Fibroblast of pulmonary artery (primary cell): ENCODE measurements around the gene SH3TC1.
A peak's percentile ranks its signal among the peaks of the same experiment; 100 is the strongest.

Experiments used
- DNase-seq: peaks from one replicate; pipeline ENCODE4 v3.0.0-alpha.2; 2010; ENCODE audit warnings: low read depth
- H3K4me3 ChIP-seq: replicated peaks from 2 replicates; pipeline ENCODE4 v1.5.1; 2011; ENCODE audit warnings: low read depth, mild to moderate bottlenecking, control low read depth, low read length, moderate library complexity
- CTCF ChIP-seq: IDR thresholded peaks from 2 replicates; pipeline ENCODE4 v1.5.1; 2011; ENCODE audit warnings: mild to moderate bottlenecking, control low read depth, low read length, inconsistent platforms; ENCODE audit errors: missing control alignments

SH3TC1 gene

DNA sequence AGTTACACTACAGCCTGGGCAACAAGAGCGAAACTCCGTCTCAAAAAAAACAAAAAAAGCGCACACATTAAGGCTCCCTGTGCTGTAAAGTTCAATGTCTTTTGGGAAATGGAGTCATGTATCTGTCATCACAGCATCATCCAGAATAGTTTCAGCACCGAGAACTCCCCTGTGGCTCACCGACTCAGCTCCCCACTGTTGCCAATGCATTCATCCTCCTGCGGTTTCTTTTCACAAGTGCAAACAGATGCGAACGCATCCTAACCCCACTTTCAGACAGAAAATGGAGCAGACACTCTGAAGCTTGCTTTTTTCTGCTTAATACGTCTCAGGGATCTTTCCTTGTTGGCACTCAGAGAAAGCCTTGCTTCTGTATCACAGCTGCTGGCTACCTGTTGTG is 13.8 kb upstream of the SH3TC1 start:
- no peak for TF ChIP-seq CTCF

GRCh38 chr4:8185930-8186329 is 13.2 kb upstream of the SH3TC1 start:
- H3K4me3 ChIP-seq: no peak overlapping the region
- no peak for TF ChIP-seq CTCF
- no peak for DNase-seq

More for the DNA sequence above, 13.8 kb upstream of the SH3TC1 start:
- DNase-seq: peak; percentile 60
- no peak overlapping the region for H3K4me3 ChIP-seq

- no peak for TF ChIP-seq CTCF
- H3K4me3 ChIP-seq: no peak overlapping the region
- DNase-seq: no peak
Observed at GRCh38 chr4:8188085-8188484, 11.0 kb upstream of the SH3TC1 start.

GRCh38 chr4:8188743-8189550 is 10.1 kb upstream of the SH3TC1 start:
- DNase-seq: peak; percentile 29
- no peak for TF ChIP-seq CTCF
- no peak overlapping the region for H3K4me3 ChIP-seq

- DNase-seq: no peak
- H3K4me3 ChIP-seq: no peak overlapping the region
- TF ChIP-seq CTCF: no peak
Observed at GRCh38 chr4:8189551-8190466, 9.3 kb upstream of the SH3TC1 start.

DNA sequence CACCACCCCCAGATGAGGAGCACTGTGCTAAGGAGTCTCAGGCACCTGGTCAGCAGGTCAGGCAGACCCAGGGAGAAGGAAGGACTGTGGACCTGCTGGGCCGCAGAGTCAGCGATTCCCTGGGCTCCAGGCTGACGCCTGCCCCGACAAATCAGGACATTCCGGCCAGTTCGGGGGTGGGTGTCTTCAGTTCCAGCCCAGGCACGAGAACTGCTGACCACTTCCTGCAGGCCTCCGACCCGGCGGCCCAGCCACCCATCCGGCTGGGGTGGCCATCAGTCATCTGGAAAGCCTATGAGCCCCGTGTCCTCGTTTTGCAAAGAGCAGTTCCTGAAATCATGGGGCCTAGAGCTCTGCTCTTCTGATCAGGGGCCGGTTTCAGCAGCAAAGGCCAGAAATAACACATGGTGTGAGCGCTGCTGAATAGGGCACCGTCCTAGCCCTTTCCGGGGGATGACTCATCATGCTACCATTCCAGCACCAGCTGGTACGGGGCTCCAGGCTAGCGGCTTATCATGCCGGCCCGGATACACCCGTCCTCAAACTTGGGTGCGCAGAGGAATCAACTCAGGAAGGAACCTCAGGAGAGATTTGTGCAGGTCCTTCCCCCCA is 7.8 kb upstream of the SH3TC1 start:
- TF ChIP-seq CTCF: no peak
- DNase-seq: peak; percentile 90

More for the DNA sequence above, 7.8 kb upstream of the SH3TC1 start:
- H3K4me3 ChIP-seq: no peak overlapping the region
